Measurements from ENCODE around the gene PRRX2.

- TF ChIP-seq, protein P1, sequence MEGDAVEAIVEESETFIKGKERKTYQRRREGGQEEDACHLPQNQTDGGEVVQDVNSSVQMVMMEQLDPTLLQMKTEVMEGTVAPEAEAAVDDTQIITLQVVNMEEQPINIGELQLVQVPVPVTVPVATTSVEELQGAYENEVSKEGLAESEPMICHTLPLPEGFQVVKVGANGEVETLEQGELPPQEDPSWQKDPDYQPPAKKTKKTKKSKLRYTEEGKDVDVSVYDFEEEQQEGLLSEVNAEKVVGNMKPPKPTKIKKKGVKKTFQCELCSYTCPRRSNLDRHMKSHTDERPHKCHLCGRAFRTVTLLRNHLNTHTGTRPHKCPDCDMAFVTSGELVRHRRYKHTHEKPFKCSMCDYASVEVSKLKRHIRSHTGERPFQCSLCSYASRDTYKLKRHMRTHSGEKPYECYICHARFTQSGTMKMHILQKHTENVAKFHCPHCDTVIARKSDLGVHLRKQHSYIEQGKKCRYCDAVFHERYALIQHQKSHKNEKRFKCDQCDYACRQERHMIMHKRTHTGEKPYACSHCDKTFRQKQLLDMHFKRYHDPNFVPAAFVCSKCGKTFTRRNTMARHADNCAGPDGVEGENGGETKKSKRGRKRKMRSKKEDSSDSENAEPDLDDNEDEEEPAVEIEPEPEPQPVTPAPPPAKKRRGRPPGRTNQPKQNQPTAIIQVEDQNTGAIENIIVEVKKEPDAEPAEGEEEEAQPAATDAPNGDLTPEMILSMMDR (conservative IDR thresholded peaks at IDR 0.05 in 1 of 2, IDR thresholded peaks at IDR 0.05 in 1 of 2; ENCODE audit: extremely low read depth in 1 of 2, insufficient read depth in 1 of 2, low read depth in 1 of 2, low read length in 2 of 2), result no peak
- TF ChIP-seq EZH2 (IDR thresholded peaks at IDR 0.05; ENCODE audit: borderline replicate concordance, low read length), result no peak
These were observed 53.7 kb downstream of the PRRX2 start for GRCh38 chr9:129719135-129719534.

Measured in mammary epithelial cell (primary cell).